Dedifferentiated amniotic fluid mesenchymal stem cell (primary cell): ENCODE data around the gene NADSYN1.

Experiments used
- DNase-seq: peaks from one replicate; pipeline ENCODE4 v3.0.0-alpha.2; 2016; ENCODE audit errors: extremely low spot score

NADSYN1 gene

DNA sequence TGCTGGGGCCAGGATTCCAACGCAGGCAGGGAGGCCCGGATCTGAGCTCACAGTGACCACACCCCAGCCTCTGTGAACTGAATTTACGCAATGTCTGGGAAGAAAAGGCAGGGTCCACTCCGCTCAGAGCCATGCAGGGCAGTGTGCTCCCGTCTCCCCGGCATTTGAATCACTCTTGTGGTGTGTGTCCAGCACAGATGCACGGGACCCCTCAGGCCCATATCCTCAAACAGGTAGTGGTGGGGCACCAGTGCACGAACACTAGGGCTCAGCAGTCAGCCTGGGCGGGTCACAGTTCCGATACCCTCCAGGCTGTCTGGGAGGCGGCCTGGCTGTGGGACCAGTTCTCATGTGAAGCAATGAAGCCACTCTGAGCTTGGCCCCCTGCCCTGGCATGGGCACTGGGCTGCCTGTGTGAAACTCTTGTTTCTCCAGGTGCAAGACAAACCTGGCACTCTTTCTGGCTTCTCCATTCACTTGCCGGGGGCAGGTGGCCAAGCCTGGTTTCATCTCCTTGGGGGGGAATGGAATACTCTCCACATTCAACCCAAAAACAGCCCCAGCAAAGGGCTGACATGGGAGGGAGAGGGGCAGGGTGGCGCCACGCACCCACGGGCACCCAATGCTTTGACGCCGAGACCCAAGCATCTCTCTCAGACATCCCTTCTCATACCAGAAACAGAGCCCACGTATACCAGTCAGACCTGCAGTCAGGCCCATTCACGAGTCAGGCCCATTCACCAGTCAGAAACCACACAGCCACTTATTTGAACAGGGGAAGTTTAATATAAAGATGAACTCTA, 19.2 kb upstream of the NADSYN1 start:
- no peak for DNase-seq

DNA sequence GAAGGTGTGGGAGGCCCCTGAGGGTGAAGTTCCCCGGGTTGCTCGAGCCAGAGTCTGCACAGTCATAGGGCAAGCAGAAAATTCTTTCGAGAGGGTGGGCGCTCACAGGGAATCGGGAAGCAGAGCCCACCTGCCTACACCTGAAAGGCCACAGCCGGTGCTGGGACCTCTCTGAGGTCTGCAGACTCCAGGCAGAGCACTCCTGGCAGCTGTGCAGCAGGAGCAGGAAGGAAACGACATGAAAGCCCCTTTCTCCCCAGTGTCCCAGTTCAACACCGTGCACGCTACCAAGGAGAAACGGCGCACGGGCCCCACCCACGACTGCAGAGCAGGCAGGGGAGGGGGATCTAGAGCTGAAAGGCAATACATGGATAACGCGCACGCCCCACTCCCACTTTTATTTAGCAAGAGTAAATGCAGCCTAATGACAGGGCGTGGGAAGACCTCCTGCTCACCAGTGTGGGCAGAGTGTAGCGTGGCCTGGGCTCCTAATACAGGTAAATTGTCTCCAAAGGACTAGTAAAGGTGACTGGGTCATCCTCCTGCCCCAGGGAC, 18.4 kb upstream of the NADSYN1 start:
- DNase-seq = no peak

DNA sequence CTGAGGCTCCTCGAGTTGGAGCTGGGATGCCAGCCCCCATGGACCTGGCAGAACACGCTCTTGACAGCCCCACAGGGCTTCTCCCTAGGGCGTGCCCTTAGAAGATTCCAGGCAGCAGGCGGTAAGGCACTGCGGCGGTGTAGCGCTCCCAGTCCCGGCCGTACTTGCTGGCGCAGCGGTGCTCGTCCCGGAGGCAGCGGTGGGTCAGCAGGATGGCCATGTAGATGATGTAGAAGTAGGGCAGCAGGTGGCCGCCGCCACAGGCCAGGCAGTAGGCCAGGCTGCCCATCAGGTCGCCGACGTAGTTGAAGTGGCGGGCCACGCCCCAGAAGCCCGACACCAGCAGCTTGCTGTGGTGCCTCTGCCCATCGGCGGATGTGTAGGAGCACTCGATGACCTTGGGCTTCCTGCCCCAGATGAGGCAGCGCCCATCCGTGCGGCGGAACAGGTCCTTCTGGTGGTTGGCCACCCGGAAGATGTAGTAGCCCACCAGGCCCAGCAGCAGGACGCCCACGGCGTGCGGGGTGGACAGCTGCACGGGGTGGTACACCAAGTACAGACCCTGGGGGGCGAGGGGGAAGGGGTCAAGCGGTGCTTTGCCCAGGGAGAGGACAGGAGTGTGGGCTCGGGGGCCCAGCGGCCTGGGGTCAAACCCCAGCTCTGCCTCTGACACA, 17.6 kb upstream of the NADSYN1 start:
- DNase-seq = no peak

DNA sequence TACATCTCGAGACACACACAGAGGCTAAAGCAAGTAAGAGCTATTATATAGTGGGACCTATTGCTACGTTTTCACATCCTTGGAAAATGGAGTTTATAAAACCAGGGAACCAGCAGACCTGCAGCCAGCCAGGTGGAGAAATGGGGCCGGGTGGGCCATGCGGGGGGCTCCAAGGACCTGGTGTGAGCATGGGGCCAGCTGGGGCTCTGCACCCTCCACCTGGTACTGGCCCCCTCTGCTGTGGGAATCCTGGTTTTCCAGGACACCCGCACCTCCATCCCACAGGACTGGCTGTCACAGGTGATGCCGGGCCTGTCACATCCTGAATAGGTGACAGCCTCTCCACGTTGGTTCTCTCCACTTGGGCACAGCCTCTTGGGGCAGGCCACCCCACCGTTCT, 16.1 kb upstream of the NADSYN1 start:
- no peak for DNase-seq

DNA sequence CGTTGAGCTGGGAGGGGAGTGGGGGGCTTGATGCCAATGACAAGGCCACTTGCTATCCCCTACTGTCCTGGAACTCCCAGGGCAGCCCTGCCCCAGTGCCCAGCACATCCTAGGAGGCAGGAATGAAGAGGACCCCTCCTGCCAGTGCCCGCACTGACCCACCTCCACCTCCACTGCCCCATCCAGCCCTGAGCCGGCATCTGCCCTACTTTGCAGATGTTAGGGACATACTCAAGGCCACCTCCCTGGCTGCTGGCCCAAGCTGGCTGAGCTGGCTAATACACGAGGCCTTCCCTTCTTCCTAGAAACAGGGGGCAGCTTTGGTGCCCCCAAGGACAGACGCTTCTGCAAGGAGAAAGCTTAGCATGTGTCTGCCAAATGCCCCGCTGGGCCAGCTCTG, 15.6 kb upstream of the NADSYN1 start:
- no peak for DNase-seq

DNA sequence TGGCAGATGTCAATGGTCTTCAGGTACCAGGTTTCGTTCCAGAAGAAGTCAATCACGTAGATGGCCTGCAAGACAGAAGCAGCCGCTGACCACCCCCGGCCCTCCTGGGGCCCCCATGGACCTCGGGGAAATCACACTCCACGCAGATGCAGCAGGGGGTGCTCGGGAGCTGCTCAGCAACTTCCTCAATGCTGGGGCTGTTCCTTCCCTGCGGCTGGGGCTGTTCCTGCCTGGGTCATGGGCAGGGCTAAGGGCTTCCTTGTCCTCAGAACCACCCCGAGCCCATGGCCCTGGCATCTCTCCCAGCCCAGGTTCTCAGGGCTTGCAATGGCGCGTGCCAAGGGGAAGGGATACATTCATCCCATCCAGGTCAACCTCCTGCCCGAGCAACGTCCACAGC, 15.1 kb upstream of the NADSYN1 start:
- no peak for DNase-seq

DNA sequence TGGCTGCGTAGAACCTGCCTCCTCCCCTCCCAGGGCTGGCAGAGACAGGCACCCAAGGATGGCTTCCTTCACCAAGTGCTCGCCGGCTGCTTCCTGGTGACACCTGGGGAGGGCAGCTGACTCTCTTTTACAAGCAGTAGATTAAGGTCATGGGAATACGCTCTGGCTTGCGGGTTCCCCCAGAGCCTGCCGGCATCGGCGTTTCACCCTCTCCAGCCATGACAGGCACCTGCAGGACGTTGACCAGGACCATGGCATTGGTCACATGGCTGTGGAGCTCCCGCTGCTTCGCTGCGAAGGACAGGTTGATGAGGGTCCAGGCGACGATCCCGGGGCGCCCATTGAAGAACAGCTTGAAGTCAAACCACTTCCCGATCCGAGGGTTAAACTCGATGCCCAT, 14.4 kb upstream of the NADSYN1 start:
- DNase-seq = no peak

DNA sequence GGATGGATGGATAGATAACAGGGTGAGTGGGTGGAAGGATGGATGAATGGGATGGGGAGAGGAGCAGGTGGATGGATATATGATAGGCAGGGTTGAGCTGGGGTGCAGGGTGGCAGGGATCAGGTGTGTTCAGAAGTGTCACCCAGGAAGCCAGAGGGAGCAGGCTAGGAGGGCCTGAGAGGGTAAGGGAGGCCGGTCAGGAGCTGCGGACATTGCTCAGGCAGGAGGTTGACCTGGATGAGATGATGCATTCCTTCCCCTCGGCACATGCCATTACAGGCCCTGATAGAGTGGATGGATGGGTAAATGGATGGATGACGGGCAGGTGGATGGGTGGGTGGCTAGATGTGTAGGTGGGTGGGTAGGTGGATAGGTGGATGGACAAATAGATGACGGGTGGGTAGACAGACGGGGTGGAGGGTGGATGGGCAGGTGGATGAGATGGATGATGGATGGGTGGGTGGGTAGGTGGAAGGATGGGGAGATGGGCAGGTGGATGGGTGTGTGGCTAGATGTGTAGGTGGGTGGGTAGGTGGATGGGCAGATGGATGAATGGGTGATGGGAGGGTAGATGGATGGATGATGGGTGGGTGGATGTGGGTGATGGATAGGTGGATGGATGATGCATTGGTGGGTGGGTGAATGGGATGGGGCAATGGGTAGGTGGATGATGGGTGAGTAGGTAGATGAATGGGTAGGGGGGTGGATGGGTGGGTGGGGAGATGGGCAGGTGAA, 12.8 kb upstream of the NADSYN1 start:
- no peak for DNase-seq

DNA sequence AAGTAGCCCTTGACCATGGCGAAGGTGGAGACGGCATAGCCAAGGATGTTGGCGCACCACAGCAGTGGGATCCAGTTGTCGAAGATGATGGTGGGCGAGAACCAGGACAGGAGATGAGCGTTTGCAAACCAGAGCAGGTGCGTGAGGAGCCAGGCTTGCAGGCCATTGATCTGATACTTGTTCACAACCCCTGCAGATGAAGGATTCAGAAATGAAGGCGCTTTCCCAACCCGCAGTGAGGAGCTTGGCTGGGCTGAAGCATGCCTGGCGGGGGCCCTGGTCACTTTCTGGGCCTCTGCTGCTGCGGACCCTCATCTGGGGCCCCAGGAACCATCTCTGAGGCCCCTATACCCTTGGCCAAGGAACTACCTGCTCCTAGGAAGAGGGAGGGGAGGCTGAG, 11.8 kb upstream of the NADSYN1 start:
- DNase-seq = no peak

DNA sequence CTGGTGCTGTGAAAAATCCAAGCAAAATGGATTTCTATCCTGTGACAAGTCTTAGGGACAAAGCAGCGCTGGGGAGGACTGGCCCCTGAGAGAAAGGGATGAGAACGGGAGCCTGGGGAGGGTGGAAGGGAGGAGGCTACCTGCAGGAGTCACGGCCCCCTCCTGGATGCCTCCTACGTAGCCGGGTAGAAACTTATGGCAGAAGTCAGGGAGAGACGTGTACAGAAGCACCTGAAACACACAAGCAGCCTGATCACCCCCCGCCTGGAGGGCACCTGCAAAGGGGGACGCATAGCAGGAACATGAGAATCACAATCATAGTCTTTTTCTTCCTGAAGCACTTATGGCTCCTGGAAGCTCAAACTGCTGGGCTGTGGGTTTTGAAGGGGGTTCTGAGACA, 10.9 kb upstream of the NADSYN1 start:
- DNase-seq = no peak

DNA sequence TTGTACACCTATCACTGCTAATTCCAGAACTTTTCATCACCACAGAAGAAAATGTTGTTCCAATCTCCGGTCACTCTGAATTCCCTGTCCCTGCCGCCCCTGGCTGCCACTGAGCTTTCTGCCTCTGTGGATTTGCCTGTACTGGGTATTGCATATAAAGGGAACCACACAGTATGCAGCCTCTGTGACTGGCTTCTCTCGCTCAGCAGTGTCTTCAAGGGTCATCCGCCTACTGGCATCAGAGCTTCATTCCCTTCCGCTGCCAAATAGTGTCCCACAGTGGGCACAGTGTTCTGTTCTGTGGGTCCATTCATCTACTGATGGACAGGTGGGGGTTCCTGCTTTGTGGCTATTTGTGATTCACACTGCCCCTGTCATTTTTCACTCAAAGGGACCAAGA, 10.1 kb upstream of the NADSYN1 start:
- no peak for DNase-seq

DNA sequence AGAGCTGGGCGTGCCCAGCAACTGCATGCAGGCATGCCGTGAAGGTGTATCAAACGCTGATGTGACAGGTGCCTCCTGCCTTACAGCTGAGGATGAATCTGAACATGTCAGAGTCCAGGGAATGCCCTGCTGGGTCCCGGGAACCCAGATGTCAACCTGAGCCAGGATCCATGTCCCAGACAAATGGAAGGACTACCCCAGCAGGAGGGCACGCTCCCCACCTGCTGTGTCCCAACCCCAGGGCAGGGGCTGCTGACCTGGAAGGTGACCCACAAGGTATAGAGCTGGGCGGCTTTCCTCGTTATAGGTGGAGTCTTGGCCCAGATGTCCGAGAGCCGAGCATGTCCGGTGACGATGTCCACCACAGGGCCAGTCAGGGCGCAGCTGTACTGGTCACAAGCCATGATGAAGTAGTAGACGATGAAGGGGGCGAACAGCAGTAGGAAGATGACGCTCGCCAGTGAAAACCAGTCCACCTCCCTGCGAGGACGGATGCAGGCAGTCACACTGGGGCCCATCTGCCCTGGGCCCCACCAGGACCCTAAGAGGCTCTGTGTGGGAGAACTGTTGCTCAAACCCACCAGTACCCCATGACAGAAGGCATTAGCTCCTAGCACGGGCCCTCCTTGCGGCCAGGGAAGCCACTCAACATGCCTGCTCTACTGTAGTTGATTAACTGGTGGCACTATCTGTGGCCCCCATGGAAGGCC, 9.1 kb upstream of the NADSYN1 start:
- DNase-seq = no peak

DNA sequence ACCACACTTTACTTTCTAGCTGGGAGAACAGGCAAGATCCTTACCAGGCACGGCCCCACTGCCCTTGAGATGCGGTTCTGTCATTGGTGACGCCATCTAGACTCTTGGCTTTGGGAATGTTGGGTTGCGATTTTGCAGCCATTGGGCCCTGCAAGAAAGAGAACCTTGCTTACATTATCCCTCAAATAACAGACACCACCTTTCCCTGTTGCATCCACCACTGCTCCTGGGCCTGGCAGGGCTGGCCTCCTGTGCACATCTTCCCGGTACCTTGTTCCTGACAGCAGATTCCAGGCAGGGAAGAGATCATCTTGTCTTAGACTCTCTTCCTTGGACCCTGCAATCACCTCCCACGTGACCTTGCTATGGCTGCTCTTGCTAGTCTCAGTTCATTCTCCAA, 8.2 kb upstream of the NADSYN1 start:
- no peak for DNase-seq

DNA sequence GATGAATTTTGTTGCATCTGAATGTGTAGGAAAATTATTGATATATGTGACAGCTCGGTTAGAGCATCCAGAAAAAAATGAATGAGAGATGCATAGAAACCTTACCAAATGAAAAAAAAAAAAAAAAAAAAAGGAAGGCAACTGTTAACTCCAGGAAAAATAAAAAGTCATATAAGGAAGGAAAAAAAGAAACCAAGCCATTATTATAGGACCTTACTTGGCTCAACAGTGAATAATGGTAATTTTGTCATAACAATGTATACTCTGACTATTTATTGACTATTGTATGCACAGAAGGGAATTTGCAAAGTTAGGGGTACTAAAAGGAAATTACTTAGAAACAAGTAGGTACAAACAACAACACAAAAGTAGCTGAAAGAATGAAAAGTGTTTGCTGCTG, 6.9 kb upstream of the NADSYN1 start:
- DNase-seq = no peak

DNA sequence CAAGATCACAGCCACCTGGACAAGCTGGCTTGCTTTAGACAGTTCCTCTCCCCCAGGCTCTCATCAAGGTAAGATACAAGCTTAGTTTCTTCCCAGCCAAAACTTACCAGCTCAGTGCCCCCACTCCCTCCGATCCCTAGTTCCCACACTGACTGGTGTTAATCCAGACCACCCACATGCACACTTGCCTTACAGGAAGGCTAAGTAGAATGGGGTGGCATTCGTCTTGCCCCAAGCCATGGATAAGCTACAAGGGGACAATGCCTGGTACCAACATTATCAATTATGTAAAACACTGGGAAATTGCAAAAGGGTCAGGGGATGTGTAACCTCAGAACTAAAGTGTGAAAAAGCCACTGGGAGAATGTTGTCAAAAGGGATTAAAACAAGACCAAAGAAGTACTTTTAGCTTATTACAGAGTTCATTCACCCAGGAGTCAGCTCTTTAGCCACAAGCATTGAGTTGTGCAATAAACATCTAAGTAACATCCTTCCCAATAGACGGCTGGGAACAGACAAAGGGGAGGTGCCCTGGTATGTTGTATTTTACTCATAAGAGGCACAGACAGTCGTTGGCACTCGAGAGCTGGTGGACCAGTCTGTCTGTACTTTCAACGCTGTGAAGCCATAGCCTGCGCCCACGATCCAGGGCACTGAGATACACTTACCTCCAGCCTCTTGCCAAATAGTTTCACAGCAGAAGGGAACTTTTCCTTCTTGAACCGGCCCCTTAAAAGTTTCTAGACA, 5.9 kb upstream of the NADSYN1 start:
- DNase-seq = no peak

DNA sequence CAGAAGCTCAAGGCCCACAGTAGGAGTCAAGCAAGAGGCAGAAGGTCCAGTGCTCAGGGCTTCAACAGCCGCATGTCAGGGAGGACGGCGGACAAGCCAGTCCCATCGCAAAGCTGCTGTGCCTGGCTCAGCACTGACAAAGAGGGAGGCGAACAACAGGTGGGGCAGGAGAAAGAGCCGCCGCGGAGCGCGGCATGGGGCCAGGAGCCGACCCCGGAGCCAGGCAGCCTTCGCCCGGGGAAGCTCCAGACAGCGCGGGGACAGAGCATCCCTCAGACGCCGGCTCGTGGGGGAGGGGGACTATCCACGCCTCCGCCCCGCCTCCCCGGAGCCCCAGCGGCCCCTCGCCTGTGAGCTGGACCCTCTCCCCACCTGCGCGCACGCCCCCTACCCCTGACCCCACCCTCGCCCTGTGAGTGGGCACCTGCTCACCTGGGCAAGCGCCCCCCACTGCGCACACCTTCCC, 5.2 kb upstream of the NADSYN1 start:
- no peak for DNase-seq

DNA sequence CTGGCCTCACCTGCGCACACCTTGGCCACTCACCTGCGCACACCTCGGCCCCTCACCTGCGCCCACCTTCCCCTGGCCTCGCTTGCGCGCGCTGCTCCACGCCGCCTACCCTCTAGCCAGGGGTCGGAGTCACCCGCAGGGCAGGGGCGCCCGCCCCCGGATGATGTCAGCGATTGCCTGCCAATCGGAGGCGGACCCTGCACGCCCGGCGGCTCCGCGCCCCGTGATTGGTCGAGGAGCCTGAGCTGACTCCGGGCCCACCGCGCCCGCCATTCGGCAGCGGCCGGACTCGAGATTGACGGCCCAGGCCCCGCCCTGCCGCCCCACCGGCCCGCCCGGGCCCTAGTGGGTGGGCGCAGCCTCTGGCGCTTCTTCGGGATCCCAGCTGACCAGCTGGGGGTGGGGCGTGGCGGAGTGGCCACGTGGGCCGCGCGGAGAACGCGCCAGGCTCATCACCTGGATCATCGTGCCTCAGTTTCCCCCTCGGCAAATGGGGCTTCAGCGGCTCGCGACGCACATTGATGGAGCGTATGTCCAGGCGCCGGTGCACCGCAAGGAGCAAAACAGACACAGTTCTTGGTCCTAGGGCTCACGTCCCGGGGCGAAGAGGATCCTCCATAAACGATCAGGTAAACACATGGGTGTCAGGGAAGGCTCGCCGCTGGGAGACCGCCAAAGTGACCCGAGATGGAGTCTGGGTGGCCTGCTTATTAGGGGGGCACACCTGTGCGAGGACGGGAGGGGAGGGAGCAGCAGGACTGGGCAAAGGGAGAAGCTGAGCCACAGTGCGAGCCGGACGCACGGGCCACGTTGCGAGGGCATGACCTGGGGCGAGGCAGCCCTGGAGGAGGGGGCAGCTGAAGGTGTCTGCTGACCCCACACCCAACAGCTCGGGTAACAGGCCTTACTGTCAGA, 4.5 kb upstream of the NADSYN1 start, which contains the start of gene DHCR7:
Gene DHCR7 (minus strand): TSS at position 137 of the 915 bp plus-strand sequence. CDS start 3,441 bp downstream, outside the sequence.
- peak; percentile 90 for DNase-seq

DNA sequence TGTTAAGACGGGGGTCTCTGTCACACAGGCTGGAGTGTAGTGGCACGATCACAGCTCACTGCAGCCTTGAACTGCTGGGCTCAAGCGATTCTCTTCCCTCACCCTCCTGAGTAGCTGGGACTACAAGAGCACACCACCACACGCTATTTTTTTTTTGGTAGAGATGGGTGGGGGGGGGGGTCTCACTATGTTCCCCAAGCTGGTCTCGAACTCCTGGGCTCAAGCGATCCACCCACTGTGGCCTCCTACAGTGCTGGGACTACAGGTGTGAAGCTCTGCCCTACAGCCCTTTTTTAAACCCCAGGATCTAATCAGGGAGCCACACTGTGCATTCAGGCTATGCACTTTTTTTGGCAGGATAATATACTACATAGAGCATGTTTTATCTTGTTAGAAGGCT, 3.4 kb upstream of the NADSYN1 start:
- DNase-seq = no peak

DNA sequence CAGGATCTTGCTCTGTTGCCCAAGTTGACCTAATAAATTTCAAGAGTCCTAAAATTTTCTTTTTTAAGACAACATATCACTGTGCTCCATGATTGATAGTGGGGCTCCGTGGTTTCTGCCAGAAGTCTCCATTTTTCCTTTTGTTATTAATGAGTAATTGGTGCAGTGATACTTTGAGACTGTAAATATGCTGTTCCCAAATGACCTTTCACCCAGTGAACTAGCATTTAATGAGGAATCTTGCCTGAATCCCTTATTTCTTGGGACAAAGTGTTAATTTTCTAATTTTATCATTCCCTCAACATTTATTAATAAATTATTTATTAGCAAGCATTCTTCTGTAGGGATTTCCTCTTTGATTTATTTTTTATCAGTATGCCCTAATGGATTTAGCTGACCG, 2.5 kb upstream of the NADSYN1 start:
- no peak for DNase-seq

DNA sequence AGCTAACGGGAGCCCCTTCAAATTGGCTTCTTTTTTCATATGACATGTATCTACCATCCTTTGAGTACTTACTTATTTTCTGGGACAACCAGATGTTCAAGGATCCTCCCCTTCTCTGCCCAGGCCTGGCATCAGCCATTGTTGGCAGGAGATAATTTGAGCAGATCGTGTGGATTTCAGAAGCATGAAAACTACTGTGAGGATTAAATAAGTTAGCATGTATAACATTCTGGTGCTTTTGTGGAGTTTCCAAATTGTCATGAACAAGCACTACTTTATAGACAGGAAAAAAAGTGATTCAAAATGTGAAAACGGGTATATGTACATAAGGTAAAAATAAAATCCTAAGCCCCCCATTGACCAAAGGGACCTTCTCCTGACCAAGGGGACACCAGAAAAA, 2.1 kb upstream of the NADSYN1 start:
- no peak for DNase-seq
